Osteocyte (in vitro differentiated cells): ENCODE measurements around the gene CRYL1. TPM values are rescaled to one million over a fixed set of nuclear protein-coding genes. Genes with fewer than 3 reads are reported as not detected.
A peak's percentile ranks its signal among the peaks of the same experiment; 100 is the strongest.

ENCODE experiments used
- DNase-seq: peaks from one replicate; pipeline ENCODE4 v3.0.0; 2021; ENCODE audit warnings: mixed read lengths; ENCODE audit not compliant: unreplicated experiment; ENCODE audit errors: extremely low spot score
- H3K27ac Mint-ChIP-seq: one replicate; pipeline ENCODE4 v1.8.0; 2021; ENCODE audit warnings: mild to moderate bottlenecking, mixed read lengths; ENCODE audit not compliant: unreplicated experiment
- H3K27me3 Mint-ChIP-seq: one replicate; pipeline ENCODE4 v1.8.0; 2021; ENCODE audit warnings: mixed read lengths; ENCODE audit not compliant: unreplicated experiment
- H3K36me3 Mint-ChIP-seq: one replicate; pipeline ENCODE4 v1.8.0; 2021; ENCODE audit warnings: mixed read lengths; ENCODE audit not compliant: unreplicated experiment
- H3K4me1 Mint-ChIP-seq: one replicate; pipeline ENCODE4 v1.8.0; 2021; ENCODE audit warnings: mixed read lengths; ENCODE audit not compliant: unreplicated experiment
- H3K4me3 Mint-ChIP-seq: one replicate; pipeline ENCODE4 v1.8.0; 2021; ENCODE audit warnings: mild to moderate bottlenecking, moderate library complexity, mixed read lengths; ENCODE audit not compliant: unreplicated experiment
- H3K9me3 Mint-ChIP-seq: one replicate; pipeline ENCODE4 v1.8.0; 2021; ENCODE audit warnings: mixed read lengths; ENCODE audit not compliant: unreplicated experiment
- total RNA-seq: library from RNA; stranded (reverse); gene quantifications from 2 replicates; pipeline ENCODE4 v1.2.1, GENCODE V29; 2021
- TF ChIP-seq, protein P1 (sequence below): fragments of 200-600 bp; sonication (generic); IDR thresholded peaks from 2 replicates; pipeline ENCODE4 v1.5.0; 2021; ENCODE audit warnings: antibody characterized with exemption, mild to moderate bottlenecking, moderate library complexity

Gene CRYL1
- total RNA-seq, 1 donor from 2014 or later = 22.5 TPM

DNA sequence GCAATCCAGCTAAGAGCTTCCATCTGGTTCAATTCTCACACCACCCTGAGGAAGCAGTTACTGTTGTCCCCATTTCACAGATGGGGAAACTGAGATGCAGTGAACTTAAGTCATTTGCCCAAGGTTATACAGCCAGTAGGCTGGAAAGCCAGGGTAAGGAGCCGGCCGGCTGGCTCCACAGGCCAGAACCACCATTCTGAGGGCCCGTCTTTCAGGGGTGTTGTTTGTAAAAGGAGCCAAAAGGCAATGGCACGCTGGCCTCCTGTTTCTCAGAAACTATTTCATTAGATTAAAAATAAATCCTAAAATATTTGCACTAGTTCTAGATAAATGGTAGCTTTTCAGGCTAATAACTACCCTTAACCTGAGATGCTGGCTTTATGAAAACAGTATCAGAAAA lies 114.9 kb downstream of the CRYL1 start:
- no peak for DNase-seq
- TF ChIP-seq, protein P1, sequence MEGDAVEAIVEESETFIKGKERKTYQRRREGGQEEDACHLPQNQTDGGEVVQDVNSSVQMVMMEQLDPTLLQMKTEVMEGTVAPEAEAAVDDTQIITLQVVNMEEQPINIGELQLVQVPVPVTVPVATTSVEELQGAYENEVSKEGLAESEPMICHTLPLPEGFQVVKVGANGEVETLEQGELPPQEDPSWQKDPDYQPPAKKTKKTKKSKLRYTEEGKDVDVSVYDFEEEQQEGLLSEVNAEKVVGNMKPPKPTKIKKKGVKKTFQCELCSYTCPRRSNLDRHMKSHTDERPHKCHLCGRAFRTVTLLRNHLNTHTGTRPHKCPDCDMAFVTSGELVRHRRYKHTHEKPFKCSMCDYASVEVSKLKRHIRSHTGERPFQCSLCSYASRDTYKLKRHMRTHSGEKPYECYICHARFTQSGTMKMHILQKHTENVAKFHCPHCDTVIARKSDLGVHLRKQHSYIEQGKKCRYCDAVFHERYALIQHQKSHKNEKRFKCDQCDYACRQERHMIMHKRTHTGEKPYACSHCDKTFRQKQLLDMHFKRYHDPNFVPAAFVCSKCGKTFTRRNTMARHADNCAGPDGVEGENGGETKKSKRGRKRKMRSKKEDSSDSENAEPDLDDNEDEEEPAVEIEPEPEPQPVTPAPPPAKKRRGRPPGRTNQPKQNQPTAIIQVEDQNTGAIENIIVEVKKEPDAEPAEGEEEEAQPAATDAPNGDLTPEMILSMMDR = no peak
- no peak overlapping the region for H3K27ac Mint-ChIP-seq
- H3K9me3 Mint-ChIP-seq = no peaks in the 10 kb centered on the region
- H3K4me1 Mint-ChIP-seq = peaks cover 8% of the 10 kb centered on the region
- H3K27me3 Mint-ChIP-seq = no peaks in the 10 kb centered on the region
- no peak overlapping the region for H3K4me3 Mint-ChIP-seq
- H3K36me3 Mint-ChIP-seq = no peaks in the 10 kb centered on the region

DNA sequence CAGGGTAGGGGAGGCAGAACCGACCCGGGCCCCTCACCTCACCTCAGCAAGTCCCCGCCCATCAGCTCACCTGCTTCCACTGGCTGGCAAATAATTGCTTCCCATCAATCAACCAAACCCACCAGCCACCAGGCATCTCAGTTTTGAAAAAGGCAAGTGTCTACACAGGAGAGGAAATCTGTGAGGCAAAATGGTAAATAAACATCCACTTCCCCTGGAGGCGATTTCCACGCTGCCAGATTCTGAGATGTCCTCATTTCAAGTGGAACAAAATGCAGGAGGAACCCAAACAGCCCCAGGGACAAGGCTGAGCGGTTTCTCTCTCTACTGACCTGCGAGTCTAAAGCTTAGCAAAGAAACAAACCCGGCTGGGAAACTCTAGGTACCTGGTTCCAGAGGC lies 117.5 kb downstream of the CRYL1 start:
- no peaks in the 10 kb centered on the region for H3K36me3 Mint-ChIP-seq
- peaks cover 8% of the 10 kb centered on the region for H3K4me1 Mint-ChIP-seq
- no peaks in the 10 kb centered on the region for H3K9me3 Mint-ChIP-seq
- no peak overlapping the region for H3K4me3 Mint-ChIP-seq
- H3K27ac Mint-ChIP-seq = no peak overlapping the region
- TF ChIP-seq, protein P1 = no peak
- DNase-seq = no peak
- H3K27me3 Mint-ChIP-seq = no peaks in the 10 kb centered on the region

DNA sequence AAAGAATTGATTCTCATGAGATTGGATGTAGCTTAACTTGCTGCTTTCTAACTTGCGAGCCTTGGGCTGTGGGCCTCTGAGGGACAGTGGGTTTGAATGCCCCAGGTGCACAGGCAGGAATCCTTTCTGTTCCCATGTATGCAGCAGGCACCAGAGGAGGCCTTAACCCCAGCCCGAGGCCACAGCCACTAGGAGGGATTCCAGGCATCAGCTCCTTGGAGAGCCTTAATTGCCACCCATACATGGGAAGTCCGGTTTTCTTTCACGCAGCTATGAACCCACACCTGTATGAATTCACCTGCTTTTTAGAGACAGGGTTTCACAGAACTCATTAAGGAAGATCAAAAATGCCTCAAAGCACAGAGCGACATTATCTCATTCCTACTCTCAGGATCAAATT lies 117.9 kb downstream of the CRYL1 start:
- H3K36me3 Mint-ChIP-seq = no peaks in the 10 kb centered on the region
- H3K9me3 Mint-ChIP-seq = no peaks in the 10 kb centered on the region
- H3K4me3 Mint-ChIP-seq = no peak overlapping the region
- peaks cover 8% of the 10 kb centered on the region for H3K4me1 Mint-ChIP-seq
- no peaks in the 10 kb centered on the region for H3K27me3 Mint-ChIP-seq
- H3K27ac Mint-ChIP-seq = no peak overlapping the region
- DNase-seq = no peak
- TF ChIP-seq, protein P1 = no peak

DNA sequence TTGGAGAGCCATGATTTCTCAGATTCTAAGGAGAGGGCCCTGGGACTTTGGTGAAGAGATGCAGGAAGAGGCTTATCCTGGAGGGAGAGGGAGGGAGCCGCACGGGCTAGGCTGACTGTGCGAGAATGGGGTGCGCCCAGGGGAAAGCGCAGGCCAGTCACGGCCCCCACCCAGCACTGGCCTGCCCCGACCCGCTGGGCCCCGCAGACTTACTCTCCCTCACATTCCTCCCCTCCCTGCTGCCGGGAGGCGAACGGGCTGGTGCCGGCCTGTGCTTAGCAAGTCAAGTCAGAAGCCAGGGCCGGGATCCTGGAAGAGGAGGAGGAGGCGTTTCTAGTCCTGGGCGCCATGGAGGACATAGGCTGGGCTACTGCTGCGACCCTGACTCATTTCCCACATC lies 120.0 kb downstream of the CRYL1 start:
- TF ChIP-seq, protein P1 = no peak
- no peak overlapping the region for H3K4me3 Mint-ChIP-seq
- peaks cover 8% of the 10 kb centered on the region for H3K4me1 Mint-ChIP-seq
- no peaks in the 10 kb centered on the region for H3K9me3 Mint-ChIP-seq
- peak; percentile 82 for DNase-seq
- no peaks in the 10 kb centered on the region for H3K36me3 Mint-ChIP-seq
- no peaks in the 10 kb centered on the region for H3K27me3 Mint-ChIP-seq
- H3K27ac Mint-ChIP-seq = no peak overlapping the region

DNA sequence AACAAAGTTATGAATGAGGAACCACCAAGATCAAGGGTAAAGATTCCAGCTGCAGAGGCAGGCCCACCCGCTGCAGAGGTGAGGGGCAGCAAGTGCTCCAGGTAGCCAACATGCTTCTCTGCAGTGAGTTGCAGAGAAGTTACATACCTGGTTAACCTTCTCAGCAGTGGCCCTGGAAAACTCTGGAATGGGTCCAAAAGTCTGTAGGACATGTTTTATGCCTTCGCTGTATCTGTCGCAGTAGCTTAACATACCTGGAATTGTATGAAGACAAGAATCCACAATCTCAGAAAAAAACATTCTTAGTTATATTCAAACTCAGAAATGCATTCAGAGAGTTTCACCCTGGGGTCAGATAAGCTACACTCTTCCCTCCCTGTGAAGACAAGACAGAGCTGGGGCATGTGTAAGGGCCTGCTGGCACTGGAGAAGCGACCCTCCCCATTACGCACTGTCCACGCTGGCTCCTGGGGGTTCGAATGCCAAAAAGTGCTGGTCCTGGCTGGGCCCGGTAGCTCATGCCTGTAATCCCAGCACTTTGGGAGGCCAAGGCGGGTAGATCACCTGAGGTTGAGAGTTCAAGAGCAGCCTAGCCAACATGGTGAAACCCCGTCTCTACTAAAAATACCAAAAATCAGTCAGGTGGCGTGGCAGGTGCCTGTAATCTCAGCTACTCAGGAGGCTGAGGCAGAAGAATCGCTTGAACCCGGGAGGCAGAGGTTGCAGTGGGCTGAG lies 121.0 kb downstream of the CRYL1 start:
- Mint-ChIP-seq H3K4me1 (peaks cover 8% of the 10 kb centered on the region), H3K9me3 (no peaks in the 10 kb centered on the region), H3K36me3 (no peaks in the 10 kb centered on the region), H3K27me3 (no peaks in the 10 kb centered on the region), H3K27ac (no peak overlapping the region), H3K4me3 (no peak overlapping the region)
- peak; percentile 56 for DNase-seq
- TF ChIP-seq, protein P1 = no peak
